ENCODE results near the gene OCA2. TPM values are rescaled to one million over a fixed set of nuclear protein-coding genes. Genes with fewer than 3 reads are reported as not detected.

The OCA2 gene
- total RNA-seq, 2 experiments from 2014 or later = not detected

DNA sequence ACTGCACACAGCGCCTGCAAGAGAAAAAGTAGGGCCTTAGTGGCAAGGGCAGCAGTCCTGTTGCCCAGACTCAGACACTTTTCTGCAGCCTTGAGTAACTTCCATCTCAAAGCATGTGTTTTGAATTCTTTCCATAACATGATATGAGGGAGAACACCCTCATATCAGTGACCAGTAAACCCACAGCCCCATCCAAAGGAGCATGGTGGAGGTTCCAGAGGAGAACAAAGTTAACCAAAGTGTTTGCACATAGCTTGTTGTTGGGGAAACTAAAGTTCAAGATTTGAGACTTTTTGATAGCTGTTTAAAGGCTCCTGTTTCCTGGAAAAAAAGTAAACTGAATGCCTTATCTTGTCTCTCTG is 74.2 kb downstream of the OCA2 start:
- POLR2A ChIA-PET = no interaction called here
- no peak overlapping the region for H3K4me3 ChIP-seq (ENCODE audit: low read depth, low read length, poor library complexity, severe bottlenecking)

DNA sequence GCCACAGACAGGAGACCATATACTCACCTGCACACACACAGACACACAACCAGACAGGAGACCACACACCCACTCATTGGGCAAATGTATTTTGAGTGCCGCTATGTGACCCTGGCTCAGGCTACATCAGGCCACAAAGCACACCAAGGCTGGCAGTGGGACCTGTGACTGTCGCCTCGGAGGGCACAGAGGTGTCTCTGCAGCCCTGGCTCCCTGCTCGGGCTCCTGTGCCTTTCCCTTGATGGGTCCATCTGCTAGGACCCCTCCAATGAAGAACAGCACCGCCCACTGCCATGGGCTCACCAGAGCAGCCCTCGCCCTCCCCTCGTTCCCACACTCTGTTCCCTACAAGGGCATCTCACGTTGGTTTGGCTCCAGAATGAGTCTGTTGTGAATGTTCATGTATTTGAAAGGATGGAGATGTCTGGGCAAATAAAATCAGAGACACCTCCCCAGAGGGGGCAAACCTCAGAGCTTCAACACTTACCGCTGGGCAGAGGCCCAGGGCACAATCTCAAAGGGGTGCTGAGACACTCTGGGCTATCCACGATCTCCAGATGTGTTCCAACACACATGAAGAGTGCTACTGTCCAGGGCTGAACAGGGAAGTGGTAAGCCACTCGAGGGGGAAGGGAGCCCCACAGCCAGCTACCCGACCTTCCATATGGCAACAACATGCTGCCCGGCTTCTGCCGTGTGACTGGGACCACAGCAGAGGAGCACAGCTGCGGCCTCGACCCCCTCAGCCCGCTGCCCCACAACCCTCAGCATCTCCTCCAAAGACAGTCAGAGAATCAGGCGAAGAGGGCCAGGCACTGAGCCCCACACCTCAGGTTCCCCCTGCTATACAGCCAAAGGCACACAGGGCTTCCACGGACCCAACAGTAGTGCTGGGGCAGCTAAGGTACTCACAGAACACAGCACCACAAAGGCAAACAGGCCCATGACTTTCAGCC is 74.9 kb downstream of the OCA2 start:
- Histone ChIP-seq H3K4me1 (ENCODE audit: insufficient read depth, low read length, poor library complexity, severe bottlenecking) (no peaks in the 10 kb centered on the region), H2AFZ (ENCODE audit: low read length) (no peak overlapping the region), H3K4me3 (ENCODE audit: low read depth, low read length, poor library complexity, severe bottlenecking) (no peak overlapping the region), H3K36me3 (ENCODE audit: insufficient read depth, low read length) (no peaks in the 10 kb centered on the region), H3K9me3 (ENCODE audit: low read length) (no peaks in the 10 kb centered on the region), H3K4me2 (ENCODE audit: low read length) (no peak overlapping the region), H3K27ac (ENCODE audit: low read depth, low read length, poor library complexity, severe bottlenecking) (no peak overlapping the region), H3K9me2 (ENCODE audit: insufficient read depth, low read length) (no peaks in the 10 kb centered on the region), H3K79me2 (ENCODE audit: insufficient read depth, low read depth, low read length) (no peaks in the 10 kb centered on the region), H4K20me1 (ENCODE audit: insufficient read depth, low read length) (no peaks in the 10 kb centered on the region)
- no TSS peak for BruUV-seq (replicated peaks)
- no peak for DNase-seq (ENCODE audit: low spot score)
- CTCF ChIA-PET (ENCODE audit: unreplicated experiment) = no interaction called here
- intact Hi-C loops (cut with micrococcal nuclease; ENCODE audit: unreplicated experiment) = no loop called here
- no peak for TF ChIP-seq EZH2phosphoT487 (IDR thresholded peaks at IDR 0.05; ENCODE audit: borderline replicate concordance, low read depth, low read length)
- TF ChIP-seq, protein P1, sequence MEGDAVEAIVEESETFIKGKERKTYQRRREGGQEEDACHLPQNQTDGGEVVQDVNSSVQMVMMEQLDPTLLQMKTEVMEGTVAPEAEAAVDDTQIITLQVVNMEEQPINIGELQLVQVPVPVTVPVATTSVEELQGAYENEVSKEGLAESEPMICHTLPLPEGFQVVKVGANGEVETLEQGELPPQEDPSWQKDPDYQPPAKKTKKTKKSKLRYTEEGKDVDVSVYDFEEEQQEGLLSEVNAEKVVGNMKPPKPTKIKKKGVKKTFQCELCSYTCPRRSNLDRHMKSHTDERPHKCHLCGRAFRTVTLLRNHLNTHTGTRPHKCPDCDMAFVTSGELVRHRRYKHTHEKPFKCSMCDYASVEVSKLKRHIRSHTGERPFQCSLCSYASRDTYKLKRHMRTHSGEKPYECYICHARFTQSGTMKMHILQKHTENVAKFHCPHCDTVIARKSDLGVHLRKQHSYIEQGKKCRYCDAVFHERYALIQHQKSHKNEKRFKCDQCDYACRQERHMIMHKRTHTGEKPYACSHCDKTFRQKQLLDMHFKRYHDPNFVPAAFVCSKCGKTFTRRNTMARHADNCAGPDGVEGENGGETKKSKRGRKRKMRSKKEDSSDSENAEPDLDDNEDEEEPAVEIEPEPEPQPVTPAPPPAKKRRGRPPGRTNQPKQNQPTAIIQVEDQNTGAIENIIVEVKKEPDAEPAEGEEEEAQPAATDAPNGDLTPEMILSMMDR (conservative IDR thresholded peaks at IDR 0.05; ENCODE audit: low read length) = no peak
- POLR2A ChIA-PET = no interaction called here

More for the DNA sequence above, 74.2 kb downstream of the OCA2 start:
- CTCF ChIA-PET (ENCODE audit: unreplicated experiment) = no interaction called here
- Histone ChIP-seq H3K9me2 (ENCODE audit: insufficient read depth, low read length) (no peaks in the 10 kb centered on the region), H3K36me3 (ENCODE audit: insufficient read depth, low read length) (no peaks in the 10 kb centered on the region), H3K27ac (ENCODE audit: low read depth, low read length, poor library complexity, severe bottlenecking) (no peak overlapping the region), H3K4me2 (ENCODE audit: low read length) (no peak overlapping the region), H3K79me2 (ENCODE audit: insufficient read depth, low read depth, low read length) (no peaks in the 10 kb centered on the region), H3K4me1 (ENCODE audit: insufficient read depth, low read length, poor library complexity, severe bottlenecking) (no peaks in the 10 kb centered on the region), H2AFZ (ENCODE audit: low read length) (no peak overlapping the region), H3K9me3 (ENCODE audit: low read length) (no peaks in the 10 kb centered on the region), H4K20me1 (ENCODE audit: insufficient read depth, low read length) (no peaks in the 10 kb centered on the region)
- DNase-seq (ENCODE audit: low spot score) = no peak
- TF ChIP-seq EZH2phosphoT487 (IDR thresholded peaks at IDR 0.05; ENCODE audit: borderline replicate concordance, low read depth, low read length) = no peak
- TF ChIP-seq, protein P1 (conservative IDR thresholded peaks at IDR 0.05; ENCODE audit: low read length) = no peak
- intact Hi-C loops (cut with micrococcal nuclease; ENCODE audit: unreplicated experiment) = no loop called here
- BruUV-seq (replicated peaks) = no TSS peak

DNA sequence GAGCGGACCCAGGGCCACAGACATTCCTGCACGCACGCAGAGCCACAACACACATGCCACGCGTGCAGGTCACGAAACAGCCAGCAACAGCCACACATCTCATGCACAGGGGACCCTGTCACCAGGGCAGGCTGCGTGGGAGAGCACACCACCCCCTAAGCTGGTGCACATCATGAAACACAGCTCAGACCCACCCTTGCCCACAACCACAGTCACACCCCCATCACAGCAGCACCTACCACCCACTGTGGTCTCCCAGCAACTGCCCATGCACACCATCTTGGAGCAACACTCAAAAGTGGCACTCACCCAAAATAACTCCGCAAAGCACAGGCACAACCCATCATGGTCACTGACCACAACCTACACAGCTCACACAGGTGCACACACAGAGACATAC is 75.7 kb downstream of the OCA2 start:
- POLR2A ChIA-PET = no interaction called here
- H3K27ac ChIP-seq (ENCODE audit: low read depth, low read length, poor library complexity, severe bottlenecking) = no peak overlapping the region
- H3K4me3 ChIP-seq (ENCODE audit: low read depth, low read length, poor library complexity, severe bottlenecking) = no peak overlapping the region
- no peak overlapping the region for H3K4me2 ChIP-seq (ENCODE audit: low read length)
- no peaks in the 10 kb centered on the region for H3K9me2 ChIP-seq (ENCODE audit: insufficient read depth, low read length)
- H4K20me1 ChIP-seq (ENCODE audit: insufficient read depth, low read length) = no peaks in the 10 kb centered on the region
- no peaks in the 10 kb centered on the region for H3K36me3 ChIP-seq (ENCODE audit: insufficient read depth, low read length)
- no peaks in the 10 kb centered on the region for H3K9me3 ChIP-seq (ENCODE audit: low read length)
- H3K79me2 ChIP-seq (ENCODE audit: insufficient read depth, low read depth, low read length) = no peaks in the 10 kb centered on the region
- intact Hi-C loops (cut with micrococcal nuclease; ENCODE audit: unreplicated experiment) = no loop called here
- BruUV-seq (replicated peaks) = no TSS peak
- TF ChIP-seq EZH2phosphoT487 (IDR thresholded peaks at IDR 0.05; ENCODE audit: borderline replicate concordance, low read depth, low read length) = no peak
- TF ChIP-seq, protein P1 (conservative IDR thresholded peaks at IDR 0.05; ENCODE audit: low read length) = no peak
- H3K4me1 ChIP-seq (ENCODE audit: insufficient read depth, low read length, poor library complexity, severe bottlenecking) = no peaks in the 10 kb centered on the region
- CTCF ChIA-PET (ENCODE audit: unreplicated experiment) = no interaction called here
- no peak for DNase-seq (ENCODE audit: low spot score)
- H2AFZ ChIP-seq (ENCODE audit: low read length) = no peak overlapping the region
